ENCODE data around the gene APOL1. TPM values are rescaled to one million over a fixed set of nuclear protein-coding genes. Genes with fewer than 3 reads are reported as not detected.
A peak's percentile ranks its signal among the peaks of the same experiment; 100 is the strongest.

The APOL1 gene
- total RNA-seq, 1 donor from 2014 or later = 15.2 TPM

DNA sequence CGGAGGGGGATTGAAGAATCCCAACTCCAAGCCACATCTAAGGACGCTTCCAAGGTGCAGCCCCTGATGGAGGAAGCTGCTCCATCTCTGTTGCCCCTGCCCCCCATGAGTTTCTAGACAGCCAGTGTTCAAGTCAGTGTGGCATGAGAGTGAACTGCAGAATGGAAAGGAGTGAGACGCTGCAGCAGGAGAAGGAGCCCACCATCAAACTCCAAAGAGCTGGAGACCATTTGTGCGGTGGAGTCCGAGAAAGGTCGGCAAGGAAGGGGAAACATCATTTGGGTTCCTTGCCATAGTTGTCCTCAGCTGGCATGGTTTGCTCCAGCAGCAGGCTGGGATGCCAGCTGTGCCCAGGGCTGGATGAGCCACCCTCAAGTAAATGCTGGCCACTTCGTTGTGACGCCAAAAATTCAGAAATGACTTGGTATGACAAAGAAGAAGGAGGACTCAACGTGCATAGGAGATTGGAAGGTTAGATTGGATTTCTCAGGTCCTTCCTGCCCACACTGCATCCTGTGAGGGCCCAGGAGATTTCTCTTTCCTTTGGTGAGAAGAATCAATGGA is 30.0 kb upstream of the APOL1 start:
- no peaks in the 10 kb centered on the region for H3K27me3 ChIP-seq (ENCODE audit: low read depth)
- no peak overlapping the region for H3K4me3 ChIP-seq
- peaks cover 25% of the 10 kb centered on the region for H3K4me1 ChIP-seq
- TF ChIP-seq, protein P1, sequence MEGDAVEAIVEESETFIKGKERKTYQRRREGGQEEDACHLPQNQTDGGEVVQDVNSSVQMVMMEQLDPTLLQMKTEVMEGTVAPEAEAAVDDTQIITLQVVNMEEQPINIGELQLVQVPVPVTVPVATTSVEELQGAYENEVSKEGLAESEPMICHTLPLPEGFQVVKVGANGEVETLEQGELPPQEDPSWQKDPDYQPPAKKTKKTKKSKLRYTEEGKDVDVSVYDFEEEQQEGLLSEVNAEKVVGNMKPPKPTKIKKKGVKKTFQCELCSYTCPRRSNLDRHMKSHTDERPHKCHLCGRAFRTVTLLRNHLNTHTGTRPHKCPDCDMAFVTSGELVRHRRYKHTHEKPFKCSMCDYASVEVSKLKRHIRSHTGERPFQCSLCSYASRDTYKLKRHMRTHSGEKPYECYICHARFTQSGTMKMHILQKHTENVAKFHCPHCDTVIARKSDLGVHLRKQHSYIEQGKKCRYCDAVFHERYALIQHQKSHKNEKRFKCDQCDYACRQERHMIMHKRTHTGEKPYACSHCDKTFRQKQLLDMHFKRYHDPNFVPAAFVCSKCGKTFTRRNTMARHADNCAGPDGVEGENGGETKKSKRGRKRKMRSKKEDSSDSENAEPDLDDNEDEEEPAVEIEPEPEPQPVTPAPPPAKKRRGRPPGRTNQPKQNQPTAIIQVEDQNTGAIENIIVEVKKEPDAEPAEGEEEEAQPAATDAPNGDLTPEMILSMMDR (IDR thresholded peaks at IDR 0.05; ENCODE audit: borderline replicate concordance) = no peak
- no peak overlapping the region for H3K27ac ChIP-seq (replicated peaks)
- H3K36me3 ChIP-seq = peaks cover 17% of the 10 kb centered on the region
- DNase-seq = no peak
- intact Hi-C loops (cut with micrococcal nuclease) = no loop called here
- H3K9me3 ChIP-seq (replicated peaks) = no peaks in the 10 kb centered on the region

DNA sequence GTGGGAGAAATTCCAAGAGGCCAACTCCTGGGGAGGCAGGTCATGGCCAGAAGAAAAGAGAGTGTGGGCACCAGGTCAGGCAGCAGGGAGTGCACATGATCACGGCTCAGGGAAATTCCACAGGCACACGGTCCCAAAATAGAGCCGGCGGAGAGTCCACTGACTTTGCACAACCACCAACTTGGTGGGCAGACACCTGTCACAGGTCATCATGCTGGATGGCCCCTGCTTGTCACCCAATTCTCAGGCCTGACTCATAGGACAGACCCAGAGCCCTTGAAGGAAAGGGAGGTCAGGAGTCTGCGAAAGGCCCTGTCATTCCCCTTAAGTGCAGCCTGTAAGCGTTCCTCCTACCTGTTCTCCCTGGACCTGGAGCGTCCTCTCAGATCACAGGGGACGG is 29.4 kb upstream of the APOL1 start:
- H3K36me3 ChIP-seq = peaks cover 22% of the 10 kb centered on the region
- peak overlapping the region; percentile 36 for H3K27ac ChIP-seq (replicated peaks)
- no peaks in the 10 kb centered on the region for H3K27me3 ChIP-seq (ENCODE audit: low read depth)
- H3K4me1 ChIP-seq = peaks cover 25% of the 10 kb centered on the region
- H3K9me3 ChIP-seq (replicated peaks) = no peaks in the 10 kb centered on the region
- TF ChIP-seq, protein P1 (IDR thresholded peaks at IDR 0.05; ENCODE audit: borderline replicate concordance) = no peak
- no peak for DNase-seq
- intact Hi-C loops (cut with micrococcal nuclease) = no loop called here
- H3K4me3 ChIP-seq = no peak overlapping the region

DNA sequence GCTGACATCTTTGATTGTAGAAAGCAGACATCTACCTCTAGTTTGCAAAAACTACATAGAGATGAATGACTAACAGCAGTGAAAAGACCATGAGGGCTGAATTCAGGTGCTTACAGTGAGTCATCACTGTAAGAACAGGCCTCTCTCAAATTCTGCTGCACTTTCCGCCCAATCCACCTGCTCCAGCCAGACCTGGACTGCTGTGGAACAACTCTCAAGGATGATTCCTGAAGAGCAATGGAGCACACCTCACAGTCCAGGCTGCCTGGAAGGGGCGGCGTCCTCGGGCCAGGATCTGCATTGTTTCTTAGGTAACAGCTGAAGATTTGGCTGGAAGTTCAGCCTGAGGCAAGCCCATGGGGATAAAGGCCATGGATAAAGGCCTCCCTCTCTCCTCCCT is 28.7 kb upstream of the APOL1 start:
- TF ChIP-seq, protein P1 (IDR thresholded peaks at IDR 0.05; ENCODE audit: borderline replicate concordance) = no peak
- Histone ChIP-seq H3K27ac (replicated peaks) (peak overlapping the region; percentile 36), H3K9me3 (replicated peaks) (no peaks in the 10 kb centered on the region), H3K4me3 (no peak overlapping the region), H3K27me3 (ENCODE audit: low read depth) (no peaks in the 10 kb centered on the region), H3K4me1 (peaks cover 25% of the 10 kb centered on the region), H3K36me3 (peaks cover 29% of the 10 kb centered on the region)
- intact Hi-C loops (cut with micrococcal nuclease) = no loop called here
- no peak for DNase-seq

DNA sequence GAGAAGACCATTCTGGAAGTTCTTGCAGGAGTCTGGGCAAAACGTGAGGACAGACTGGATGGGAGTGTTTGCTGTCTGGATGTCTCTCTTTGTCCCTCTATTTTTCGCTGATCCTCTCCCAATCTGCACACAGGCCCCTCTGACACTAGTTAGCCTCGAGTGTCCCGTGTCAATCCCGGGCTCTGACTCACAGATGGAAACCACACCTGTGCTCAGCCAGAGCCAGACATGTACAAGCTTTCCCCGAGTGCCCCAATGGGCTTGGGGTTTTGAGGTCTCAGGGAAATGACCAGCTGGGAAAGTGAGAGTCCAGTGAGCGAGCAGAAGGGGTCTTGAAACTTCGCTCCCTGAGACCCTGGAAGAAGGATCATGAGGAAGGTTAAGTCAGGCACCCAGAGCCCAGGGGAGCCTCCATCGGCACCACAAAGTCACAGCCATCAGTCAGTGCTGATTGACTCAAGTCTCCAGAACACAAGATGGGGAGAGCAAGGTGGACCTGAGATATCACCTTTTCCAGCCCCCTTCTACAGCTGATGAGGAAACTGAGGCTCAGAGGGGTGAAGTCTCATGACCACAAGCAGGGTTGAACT is 27.5 kb upstream of the APOL1 start:
- no peak for DNase-seq
- Histone ChIP-seq H3K27ac (replicated peaks) (no peak overlapping the region), H3K9me3 (replicated peaks) (no peaks in the 10 kb centered on the region), H3K36me3 (peaks cover 41% of the 10 kb centered on the region), H3K27me3 (ENCODE audit: low read depth) (no peaks in the 10 kb centered on the region), H3K4me3 (no peak overlapping the region), H3K4me1 (peaks cover 23% of the 10 kb centered on the region)
- TF ChIP-seq, protein P1 (IDR thresholded peaks at IDR 0.05; ENCODE audit: borderline replicate concordance) = no peak
- intact Hi-C loops (cut with micrococcal nuclease) = no loop called here

DNA sequence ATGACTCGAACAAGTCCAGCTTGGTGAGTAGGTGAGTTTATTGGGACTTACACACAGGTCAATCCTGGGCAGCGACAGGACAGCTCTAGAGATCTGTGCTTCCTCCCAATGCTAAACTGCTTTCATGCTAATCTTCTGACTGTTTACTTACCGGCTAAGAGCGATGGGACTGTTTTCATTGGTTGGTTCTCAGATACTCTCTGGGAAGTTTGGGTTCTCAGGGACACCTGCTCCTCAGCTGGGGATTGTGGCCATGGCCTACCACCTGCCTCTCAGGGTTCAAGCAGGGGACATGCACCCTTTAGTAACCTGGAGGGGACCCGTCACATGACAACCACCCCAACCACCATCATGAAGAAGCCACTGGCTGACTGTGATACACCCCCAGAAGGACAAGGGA is 26.7 kb upstream of the APOL1 start:
- no peak overlapping the region for H3K4me3 ChIP-seq
- peaks cover 49% of the 10 kb centered on the region for H3K36me3 ChIP-seq
- TF ChIP-seq, protein P1 (IDR thresholded peaks at IDR 0.05; ENCODE audit: borderline replicate concordance) = no peak
- intact Hi-C loops (cut with micrococcal nuclease) = no loop called here
- DNase-seq = no peak
- H3K4me1 ChIP-seq = peaks cover 21% of the 10 kb centered on the region
- H3K27me3 ChIP-seq (ENCODE audit: low read depth) = no peaks in the 10 kb centered on the region
- H3K9me3 ChIP-seq (replicated peaks) = no peaks in the 10 kb centered on the region
- H3K27ac ChIP-seq (replicated peaks) = no peak overlapping the region
